GM21367 (cell line): ENCODE results near the gene PIEZO1.
A peak's percentile ranks its signal among the peaks of the same experiment; 100 is the strongest.

Source experiments
- ATAC-seq: cut with Tn5 transposase; IDR thresholded peaks from one replicate; pipeline ENCODE4 v1.9.1; 2021; ENCODE audit not compliant: unreplicated experiment

The PIEZO1 gene

DNA sequence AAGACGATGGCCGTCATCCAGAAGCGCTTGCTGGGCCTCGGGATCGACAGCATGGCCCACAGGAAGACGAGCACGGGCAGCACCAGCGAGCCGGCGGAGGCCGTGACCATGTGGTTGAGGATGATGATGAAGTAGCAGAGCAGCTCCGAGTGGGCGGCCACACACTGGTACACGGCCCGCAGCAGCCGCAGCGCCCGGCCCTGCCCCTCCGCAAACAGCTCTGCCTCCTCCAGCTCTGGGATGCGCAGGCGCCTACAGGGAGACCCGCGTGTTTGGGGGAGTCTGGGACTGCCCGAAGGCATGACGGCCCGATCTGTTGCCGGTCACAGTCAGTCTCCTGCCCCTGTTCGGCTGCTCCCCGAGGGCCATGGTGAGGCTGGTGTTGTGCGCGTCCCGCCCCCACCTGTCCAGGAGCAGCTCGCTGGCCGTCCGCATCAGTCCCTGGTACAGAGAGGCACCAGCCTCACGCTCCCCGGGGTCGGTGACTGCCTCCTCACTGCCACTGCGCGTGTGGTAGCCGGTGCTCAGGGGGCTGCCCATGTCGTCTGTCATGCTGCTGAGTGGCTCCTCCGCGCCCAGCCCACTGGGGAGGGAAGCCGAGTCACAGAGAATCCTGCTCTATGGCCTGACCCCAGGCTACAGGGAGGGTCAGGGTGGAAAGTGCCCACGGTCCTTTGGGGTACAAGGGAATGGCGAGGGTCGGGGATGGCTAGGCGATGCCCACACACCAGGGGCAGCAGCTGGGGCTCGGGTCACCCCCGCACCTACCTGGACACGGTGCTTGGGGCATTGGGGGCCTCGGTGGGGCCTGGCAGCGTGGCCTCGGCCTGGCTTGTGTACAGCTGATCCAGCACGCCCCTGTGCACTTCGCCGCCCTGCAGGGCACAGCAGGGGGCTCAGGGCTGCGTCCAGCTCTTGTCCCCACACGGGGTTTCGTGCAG, 62.9 kb downstream of the PIEZO1 start:
- ATAC-seq, result no peak

DNA sequence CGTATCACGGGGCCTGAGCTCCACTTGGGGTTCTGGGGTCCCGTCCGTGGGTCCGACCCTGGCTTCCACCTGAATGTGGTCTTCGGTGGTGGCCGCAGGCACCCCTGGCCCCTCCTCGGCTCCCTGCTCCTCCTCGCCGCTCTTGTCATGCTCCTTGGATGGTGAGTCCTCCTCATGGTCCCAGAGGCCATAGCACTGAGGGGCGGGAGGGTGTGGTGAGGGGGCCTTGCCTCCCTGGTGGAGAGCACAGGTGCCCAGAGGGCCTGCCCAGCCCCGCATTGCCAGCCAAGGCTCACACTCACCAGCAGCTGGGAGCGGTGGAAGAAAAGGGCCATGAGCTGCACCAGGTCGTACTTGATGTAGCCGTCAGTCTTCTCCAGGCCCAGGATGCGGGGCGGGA, 63.8 kb downstream of the PIEZO1 start:
- ATAC-seq, result no peak

DNA sequence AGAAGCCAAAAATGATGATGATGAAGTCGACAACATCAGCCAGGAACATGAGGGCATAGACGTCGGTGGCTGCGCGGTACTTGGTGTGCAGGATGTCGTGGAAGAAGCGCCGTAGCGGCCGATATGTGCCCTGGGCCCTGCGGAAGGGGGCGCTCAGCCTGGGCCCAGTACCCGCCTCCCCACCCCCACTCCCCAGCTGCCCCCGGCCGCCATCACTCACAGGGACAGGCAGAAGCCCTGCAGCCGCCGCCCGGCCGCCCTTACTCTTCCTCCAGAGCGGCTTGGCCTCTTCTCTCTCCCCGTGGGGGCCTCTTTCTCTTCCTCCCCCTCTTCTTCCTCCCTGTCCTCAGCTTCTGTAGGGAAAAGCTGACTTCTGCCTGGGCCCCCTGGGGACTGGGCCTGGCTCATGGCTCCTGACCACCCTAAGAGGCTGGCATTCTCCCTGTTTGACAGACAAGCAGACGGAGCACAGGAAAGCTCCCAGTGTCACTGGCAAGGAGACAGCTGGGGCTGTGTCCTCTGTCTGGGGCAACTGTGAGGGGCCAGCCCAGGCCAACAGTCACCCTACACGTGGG, 64.5 kb downstream of the PIEZO1 start:
- ATAC-seq, result no peak

DNA sequence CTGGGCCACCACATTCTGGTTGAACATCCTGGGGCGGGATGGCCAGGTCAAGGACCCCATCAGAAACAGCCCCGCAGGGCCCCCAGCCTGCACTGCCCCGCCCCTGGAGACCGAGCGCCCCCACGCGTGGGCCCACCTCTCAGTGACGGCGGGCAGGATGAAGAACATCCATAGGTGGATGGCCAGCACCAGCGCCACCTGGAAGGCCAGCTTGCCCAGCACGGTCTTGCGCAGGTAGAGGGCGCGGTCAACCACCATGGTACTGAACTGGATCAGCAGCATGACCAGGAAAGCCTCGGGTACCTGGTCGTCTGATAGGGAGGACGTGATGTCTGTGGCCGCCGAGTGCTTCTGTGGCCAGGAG, 65.1 kb downstream of the PIEZO1 start:
- ATAC-seq, result no peak

DNA sequence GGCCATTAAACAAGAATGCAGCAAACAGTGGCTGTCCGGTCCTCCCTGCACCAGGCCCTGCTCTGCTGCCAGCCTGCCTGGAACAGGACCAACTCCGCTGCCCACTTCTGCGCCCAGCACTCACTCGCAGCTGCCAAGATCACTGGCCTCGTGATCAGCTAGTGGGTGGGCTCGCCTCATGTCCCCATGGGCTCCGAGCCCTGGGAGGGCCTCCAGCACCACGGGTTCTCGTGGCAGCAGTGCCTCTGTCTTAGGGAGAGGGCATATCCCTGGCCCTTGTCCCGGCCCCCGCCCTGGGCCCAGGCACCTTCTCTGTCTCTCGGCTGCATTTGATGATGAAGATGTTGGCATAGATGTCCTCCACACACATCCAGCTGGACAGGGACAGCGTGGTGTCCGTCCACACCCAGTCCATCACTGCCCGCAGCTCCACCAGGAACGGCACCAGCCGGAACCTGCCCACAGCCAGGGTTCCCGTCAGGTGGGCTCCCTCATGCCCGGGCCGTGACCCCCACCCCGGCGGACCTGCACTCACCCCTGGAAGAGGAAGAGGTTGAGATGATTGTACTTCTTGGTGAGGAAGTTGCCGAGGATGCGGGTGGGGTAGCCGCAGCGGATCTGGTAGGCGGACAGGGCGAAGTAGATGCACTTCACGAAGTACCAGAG, 65.6 kb downstream of the PIEZO1 start:
- no peak for ATAC-seq

DNA sequence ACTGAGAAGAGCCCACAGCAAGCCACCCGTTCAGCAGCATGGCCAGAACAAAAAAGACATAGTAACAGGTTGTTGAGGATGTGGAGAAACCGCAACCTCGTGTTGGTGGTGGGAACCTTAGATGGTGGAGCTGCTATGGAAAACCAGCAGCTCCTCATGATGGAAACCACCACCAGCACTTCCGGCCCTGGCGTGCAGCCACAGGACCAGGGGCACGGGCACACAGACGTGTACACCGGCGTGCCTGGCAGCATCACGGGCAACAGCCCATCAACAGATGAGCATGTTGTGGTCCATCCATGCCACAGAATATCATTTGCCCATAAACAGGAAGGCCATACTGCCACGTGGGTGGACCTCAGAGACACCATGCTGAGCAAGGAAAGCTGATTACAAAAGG, 66.8 kb downstream of the PIEZO1 start:
- ATAC-seq, result no peak

DNA sequence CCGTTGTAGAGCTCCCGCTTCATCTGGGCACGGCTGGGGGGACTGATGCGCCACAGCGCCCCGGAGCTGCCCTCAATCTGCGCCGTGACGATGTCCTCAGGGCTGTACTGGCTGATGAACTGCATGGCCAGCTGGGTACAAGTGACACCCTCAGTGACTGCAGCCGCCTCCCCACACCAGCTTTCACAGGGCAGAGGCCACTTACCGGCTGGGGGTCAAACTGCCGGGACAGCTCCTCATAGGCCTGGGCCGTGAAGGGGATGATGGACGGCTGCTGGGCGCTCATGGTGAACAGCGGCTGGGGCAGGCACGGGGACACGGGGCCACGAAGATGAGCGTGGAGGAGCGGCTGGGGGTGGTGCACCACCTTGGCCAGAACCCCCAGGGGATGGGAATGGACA, 68.4 kb downstream of the PIEZO1 start:
- no peak for ATAC-seq

DNA sequence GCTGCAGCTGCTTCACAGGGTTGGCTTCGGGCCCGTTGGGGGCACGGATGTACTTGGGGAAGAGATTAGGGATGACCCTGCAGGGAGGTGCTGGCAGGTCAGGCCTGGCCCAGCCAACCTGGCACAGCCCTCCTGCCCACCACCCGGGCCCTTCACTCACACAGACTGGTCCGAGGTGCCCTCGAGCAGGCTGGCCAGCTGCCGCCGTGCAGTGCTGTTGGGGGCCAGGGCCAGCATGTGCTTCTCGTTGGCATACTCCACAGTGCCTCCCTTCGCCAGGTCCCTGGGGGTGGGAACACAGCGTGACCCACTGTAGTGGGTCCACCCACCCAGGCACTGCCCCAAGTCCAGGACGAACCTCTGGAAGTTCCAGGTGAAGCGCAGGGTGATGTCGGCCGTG, 68.8 kb downstream of the PIEZO1 start:
- no peak for ATAC-seq

DNA sequence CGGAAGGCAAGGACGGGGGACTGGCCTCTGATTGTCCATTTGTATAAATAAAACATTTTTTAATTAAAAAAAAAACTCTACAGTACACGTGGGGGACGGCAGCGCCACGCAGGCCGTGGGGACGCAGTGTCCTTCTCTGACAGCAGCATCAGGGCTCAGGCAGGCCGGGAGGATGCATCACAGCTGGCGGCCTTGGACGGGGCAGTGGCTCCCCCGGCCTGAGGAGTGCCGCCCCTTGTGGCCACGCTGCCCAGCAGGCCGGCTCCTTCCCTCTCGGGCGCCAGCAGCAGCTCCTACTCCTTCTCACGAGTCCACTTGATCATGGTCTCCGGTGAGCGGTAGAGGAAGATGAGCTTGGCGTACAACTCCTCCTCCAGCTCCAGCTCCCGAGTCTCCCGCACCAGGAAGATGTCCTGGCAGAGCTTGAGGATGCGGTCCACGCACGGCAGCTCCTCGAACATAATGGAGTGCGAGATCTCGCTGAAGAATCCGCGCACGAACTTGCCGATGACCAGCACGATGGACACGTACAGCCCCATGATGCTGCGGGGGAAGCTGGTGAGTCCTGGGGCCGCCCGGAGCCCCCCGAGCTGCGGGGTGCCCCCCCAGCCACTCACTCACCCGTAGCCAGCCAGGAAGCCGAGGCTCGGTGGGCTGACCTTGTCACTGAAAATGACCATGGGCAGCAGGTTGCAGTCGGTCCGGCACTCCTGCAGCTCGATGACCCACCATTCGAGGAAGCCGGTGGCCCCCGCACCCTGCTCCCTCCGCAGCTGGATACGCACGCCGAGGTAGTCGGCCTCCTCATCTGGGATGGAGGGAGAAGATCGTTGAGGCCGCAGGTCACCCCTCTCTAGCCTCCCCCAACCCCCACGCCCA, 69.5 kb downstream of the PIEZO1 start:
- ATAC-seq, result no peak

DNA sequence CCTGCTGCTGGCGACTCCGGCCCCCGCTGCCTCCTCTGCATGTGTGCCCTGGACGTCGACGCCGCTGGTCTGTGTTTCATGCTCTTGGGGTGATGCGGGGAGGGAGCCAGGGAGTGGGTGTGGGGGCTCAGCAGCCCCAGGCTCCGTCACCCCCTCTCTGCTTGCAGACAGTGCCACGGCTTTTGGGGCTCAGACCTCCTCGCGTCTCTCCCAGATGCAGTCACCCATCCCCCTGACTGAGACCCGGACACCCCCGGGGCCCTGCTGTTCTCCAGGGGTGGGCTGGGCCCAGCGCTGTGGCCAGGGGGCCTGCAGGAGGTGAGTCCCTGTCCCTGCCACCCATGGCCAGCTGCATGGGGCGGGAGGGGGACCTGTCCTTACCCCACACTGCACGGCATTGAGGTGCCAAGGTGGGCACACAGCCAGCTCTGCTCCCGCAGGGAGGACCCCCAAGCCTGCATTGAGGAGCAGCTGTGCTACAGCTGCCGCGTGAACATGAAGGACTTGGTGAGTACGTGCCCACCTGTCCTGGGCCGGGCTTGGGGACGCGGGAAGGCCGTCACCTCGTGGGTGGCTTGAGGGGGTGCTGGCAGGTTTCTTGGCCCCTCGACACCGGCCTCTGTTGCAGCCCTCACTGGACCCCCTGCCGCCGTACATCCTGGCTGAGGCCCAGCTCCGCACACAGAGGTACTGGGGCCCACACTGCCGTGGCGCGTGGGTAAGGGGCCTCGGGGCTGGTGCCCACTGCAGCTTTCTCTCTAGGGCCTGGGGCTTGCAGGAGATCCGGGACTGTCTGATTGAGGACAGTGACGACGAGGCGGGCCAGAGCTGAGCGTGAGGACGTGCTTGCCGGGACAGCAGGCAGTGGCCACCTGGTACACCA, 70.4 kb downstream of the PIEZO1 start:
- ATAC-seq, result no peak

DNA sequence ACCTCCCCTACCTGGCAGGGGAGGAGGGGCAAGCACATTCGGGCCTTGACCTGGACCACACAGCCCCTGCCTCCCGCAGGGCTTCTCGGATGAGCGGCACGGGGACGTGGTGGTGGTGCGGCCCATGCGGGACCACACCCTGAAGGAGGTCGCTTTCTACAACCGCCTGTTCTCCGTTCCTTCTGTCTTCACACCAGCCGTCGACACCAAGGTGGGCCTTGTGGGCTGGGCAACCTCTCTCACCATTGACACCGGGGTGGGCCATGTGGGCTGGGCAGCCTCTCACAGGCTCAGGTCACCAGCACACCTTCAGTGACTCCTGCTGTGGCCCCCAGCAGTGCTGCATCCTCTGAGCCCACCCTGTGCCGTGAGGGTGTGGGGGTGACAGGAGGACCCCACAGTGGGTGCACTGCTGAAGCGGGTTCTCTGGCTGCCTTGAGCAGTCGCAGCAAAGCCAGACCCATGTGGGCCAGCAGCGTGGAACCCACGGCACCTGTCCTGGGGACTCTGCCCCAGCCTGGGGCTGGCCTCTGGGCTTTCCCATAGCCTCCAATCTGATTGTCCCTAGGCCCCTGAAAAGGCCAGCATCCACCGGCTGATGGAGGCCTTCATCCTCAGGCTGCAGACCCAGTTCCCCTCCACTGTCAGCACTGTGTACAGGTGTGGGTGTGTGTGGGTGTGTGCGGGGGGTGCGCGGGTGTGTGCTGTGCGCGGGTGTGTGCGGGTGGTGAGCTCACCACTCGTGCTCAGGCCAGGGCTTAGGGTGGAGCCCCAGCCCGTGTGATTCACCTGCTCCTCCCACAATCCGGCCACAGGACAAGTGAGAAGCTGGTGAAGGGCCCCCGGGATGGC, 71.2 kb downstream of the PIEZO1 start:
- ATAC-seq, result no peak

DNA sequence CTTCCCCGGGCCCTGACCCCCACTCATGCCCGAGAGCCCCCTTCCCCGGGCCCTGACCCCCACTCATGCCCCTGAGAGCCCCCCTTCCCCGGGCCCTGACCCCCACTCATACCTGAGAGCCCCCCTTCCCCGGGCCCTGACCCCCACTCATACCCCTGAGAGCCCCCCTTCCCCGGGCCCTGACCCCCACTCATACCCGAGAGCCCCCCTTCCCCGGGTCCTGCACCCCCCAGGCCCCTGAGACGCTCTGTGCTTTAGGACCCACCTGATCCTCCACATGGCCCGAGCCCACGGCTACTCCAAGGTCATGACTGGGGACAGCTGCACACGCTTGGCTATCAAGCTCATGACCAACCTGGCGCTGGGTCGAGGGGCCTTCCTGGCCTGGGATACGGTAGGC, 72.0 kb downstream of the PIEZO1 start:
- ATAC-seq, result no peak

DNA sequence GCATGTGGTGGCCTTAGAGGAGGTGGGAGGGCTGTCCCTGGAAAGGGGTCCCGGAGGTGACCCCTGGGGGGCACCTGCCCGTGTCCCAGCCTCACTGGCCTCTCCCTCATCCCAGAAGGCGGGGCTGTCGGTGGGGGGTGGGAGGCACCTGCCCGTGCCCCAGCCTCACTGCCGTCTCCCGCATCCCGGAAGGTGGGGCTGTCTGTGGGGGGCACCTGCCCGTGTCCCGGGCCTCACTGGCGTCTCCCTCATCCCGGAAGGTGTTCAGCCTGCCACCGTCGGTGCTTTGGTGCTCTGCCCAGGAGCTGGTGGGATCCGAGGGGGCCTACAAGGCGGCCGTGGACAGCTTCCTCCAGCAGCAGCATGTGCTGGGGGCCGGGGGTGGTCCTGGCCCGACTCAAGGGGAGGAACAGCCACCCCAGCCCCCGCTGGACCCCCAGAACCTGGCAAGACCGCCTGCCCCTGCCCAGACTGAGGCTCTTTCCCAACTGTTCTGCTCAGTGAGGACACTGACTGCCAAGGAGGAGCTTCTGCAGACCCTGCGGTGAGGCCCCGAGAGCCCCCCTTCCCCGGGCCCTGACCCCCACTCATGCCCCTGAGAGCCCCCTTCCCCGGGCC, 72.5 kb downstream of the PIEZO1 start:
- ATAC-seq, result no peak

DNA sequence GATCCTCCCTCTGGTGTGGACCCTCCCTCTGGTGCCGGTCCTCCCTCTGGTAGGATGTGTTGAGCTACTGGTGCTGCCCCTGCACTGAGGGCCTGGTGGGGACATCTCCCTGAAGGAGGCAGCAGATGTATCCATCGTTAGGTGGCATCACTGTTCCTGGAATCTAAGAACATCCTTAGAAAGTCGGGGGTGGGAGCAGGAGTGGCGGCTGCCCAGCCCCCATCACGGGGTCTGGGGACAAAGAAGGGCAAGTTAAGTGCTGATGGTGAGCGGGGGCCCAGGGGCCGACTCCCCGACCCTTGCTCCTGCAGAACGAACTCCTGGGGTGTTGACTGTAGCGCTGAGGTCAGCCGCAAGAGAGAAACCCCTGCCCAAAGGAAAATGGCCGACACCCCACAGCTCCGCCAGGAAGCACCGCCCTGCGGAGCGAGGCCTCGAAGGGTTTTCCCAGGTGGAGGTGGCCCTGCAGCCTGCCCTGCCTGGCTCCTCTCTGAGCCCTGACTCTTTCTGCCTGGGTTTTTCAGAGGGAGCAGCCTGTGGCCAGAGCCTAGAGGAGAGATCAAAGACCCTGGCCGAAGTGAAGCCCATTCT, 73.2 kb downstream of the PIEZO1 start:
- ATAC-seq, result no peak

DNA sequence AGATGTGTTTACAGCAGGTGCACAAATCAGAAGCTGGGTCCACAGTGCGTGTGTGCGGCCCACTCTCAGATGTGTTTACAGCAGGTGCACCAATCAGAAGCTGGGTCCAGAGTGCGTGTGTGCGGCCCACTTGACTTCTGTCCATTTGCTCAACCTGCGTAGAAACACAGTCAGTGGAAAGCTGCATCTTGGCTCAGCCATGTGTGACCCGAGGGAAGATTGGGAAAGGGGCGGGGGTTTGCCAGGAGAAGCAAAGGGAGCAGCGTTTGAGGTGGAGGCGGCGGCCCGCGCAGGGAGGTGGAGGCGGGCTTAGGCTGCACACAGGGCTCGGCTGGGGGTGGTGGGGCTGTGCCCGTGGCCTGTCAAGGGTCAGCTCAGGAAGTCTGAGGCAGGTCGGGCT, 74.5 kb downstream of the PIEZO1 start:
- no peak for ATAC-seq

DNA sequence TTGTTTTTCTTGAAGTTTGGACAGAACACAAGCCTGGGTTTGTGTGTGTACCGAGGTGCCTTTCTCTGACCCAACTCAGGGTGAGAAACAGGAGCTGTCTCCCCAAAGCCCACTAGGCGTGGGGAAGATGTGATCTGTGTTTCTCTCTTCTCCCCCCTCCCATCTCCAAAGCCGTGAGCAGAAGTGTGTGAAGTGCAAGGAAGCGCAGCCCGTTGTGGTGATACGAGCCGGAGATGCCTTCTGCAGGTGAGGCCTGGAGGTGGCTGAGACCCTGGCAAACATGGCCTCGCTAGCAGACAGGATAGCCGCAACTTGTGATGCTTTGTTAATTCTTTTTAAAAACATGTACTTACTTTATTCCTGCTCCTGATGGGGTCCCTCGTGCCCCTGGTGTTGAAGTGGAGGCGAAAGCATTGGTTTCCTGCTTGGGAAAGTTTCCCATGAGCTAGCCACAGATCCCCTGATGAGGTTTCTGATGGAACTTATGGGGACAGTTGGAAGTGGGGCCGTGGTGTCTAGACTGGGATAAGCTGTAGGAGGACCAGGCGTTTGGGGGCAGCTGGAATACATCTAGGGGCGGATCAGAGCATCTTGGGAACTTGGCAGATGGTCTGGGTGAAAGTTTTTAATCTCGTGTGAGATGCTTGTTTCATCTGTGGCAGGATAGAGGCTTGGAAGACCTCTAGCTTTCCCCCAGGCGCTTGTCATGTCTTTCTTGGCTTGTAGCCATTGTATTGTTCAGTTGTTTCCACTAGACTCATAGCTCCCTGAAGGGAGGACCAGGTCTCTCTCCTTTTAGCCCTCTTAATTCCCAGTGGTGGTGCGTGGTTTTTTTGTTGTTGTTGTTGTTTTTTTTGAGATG, 77.8 kb downstream of the PIEZO1 start:
- ATAC-seq, result no peak

DNA sequence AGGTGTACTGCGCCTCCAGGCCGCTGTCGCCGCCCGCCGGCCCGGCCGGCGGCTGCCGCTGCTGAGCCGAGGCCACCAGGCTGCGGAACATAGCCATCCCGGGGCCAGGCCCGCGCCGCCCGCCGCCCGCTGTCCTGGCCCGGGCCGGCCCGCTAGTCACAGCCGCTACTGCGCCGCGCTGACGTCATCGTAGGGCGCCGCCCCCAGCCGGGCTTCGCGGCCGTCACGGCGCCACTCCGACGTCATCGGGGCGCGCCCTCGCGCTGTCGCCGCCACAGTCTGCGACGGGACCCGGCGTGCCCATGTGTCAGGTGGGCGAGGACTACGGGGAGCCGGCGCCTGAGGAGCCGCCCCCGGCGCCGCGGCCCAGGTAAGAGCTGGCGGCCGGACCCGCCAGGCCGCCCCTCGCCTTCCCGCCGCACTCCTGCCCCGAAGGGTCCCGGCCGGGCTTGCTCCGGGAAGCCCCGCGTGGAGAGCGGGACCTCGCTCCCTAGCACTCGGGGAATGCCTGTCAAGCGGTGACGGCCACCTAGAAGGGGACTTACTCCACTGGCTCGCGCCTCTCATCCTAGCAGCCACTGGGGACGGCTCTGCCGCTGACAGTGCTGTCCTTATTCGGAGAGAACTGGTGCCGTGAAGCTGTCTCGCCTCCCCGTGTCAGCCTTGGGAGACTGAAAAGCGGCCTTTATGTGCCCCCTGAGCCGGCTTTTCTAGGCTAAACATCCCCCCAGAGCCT, 78.6 kb downstream of the PIEZO1 start, which contains the start of the genes CTU2 and RNF166:
CTU2 (plus strand) TSS at position 275 of the 736 bp plus-strand sequence; CDS start at position 303, 28 bp downstream.
RNF166 (minus strand) TSS at position 180 of the 736 bp plus-strand sequence; CDS start at position 97, 83 bp downstream.
- ATAC-seq, result peak; percentile 53
